NOMO-1 treated with DMSO at 0.1 percent for 48 hours (cell line): Measurements from ENCODE around the gene AREL1.

ENCODE experiments used
- DNase-seq: peaks from one replicate; lab custom pipeline; 2025; ENCODE audit not compliant: unreplicated experiment; lab: John Stamatoyannopoulos, UW

Gene AREL1

DNA sequence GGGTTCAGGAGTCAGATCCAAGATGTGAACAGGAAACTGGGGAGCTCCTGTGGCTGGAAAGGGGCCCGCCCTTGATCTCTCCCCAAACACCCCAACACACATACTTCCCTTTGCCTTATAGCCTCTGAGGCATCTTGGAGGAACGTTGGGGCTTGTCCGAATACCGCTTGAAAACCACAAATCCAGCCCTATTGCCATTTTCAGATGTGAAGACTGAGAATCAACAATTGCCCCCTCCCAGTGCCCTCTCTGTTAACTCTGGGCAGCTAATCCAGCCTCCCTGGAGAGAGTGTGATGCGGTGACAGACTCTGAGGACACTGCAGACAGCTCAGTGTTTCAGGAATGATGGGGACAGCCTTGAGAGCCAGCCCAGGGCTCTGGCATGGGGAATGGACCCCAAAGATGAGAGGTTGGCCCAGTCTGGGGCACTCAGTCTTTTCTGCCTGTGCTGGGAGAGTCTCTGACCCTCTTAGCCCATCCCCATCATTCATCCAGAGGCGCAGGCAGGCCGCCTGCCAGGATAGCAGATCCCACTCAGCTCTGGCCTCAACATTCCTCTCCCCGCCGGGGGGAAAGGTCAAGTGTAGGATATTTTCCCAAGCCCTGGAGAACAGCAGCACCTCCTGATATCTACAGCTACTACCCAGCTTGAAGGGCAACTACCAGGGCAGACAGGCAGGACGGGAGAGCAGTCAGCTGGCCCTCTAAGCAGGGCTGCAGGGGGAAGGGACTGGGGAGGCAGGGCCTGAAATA, 76.3 kb downstream of the AREL1 start:
- DNase-seq = no peak

DNA sequence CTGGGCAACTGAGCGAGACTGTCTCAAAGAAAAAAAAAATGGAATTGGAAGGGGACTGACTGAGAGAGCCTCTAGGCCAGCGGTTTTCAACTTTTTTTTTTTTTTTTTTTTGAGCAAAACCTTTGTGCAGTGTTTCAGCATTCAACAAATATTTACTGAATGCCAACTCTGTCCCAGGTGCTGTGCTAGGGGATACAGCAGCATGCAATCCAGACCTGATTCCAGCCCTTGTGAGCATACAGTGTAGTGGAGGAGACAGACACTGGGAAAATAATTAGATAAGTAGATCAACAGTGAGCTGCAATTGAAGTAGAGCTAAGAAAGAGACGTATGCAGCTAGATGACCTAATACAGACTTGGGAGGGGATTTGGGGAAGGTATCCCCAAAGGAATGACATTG, 77.0 kb downstream of the AREL1 start:
- no peak for DNase-seq

DNA sequence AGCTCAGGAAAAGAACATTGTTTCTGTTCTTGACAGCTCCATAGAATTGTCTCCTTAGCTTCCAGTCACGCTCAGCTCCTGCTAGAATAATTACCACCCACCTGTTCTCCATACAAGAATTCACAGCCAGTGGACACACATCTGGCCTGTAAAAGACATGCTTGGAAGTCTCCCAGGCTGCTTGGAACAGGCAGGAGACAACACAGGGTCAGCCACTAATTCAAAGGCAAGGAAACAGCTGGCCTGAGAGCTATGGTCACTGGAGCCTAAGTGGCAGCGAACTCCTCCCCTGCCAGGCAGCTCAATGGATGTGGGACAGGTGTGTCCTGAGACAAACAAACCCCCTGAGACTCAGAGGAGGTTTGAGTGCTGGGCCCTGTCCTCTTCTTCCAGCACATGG, 77.9 kb downstream of the AREL1 start:
- no peak for DNase-seq

- DNase-seq = no peak
These were observed 78.4 kb downstream of the AREL1 start for GRCh38 chr14:74634481-74634880.

GRCh38 chr14:74630881-74631690, 81.8 kb downstream of the AREL1 start:
- DNase-seq = no peak

GRCh38 chr14:74628418-74628817, 84.5 kb downstream of the AREL1 start:
- no peak for DNase-seq

DNA sequence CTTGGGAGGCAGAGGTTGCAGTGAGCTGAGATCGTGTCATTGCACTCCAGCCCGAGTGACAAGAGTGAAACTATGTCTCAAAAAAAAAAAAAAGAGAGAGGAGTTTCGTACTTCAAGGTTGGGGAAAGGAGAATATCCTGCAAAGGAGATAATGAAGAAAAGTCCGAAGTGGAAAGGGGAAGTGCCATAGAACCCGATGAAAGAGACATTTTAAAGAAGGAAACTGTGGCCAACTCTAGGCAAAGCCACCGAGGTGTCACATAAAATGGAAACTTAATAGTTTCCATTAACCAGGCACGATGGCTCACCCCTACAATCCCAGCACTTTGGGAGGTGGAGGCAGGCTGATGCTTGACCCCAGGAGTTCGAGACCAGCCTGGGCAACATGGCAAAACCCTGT, 85.8 kb downstream of the AREL1 start:
- peak; percentile 86 for DNase-seq

- DNase-seq = no peak
These were observed 90.6 kb downstream of the AREL1 start for GRCh38 chr14:74622257-74622656.

GRCh38 chr14:74621556-74621955, 91.3 kb downstream of the AREL1 start:
- no peak for DNase-seq

DNA sequence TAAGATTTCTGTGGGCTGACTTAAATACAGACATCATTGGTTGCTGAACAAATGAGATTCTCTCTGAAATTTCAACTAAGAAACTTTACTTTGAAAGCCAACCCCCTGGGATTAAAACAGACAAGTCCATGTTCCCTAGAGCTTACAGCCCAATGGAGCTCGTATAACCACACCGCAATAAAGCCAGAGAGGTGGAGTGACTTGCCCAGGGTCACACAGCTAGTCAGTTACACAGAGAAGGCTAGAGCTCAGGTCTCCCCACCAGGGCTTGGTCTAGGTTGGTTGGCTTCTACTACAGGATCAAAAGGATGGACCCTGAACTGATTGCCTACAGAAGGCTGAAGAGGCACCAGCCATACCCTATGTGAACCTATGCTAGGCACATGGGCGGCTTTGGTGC, 92.0 kb downstream of the AREL1 start:
- no peak for DNase-seq

DNA sequence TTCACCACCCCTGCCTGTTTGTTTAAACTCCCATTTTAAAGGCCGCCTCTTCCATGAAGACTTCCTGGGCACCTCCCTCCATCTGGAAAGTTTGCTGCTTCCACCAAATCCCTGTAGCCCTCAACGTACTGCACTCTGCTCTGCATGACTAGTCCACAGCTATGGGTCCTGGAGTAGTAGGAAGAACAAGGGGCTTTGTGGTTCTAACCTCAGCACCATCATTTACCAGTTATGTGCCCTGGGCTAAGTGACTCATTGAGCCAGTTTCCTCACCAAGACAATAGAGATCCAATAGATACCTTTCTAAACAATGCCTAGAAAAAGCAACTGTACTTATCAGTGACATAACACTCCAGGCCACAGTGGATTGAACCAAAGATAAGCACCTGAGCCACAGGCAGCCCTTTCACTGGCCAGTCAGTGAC, 92.4 kb downstream of the AREL1 start:
- DNase-seq = peak; percentile 19

DNA sequence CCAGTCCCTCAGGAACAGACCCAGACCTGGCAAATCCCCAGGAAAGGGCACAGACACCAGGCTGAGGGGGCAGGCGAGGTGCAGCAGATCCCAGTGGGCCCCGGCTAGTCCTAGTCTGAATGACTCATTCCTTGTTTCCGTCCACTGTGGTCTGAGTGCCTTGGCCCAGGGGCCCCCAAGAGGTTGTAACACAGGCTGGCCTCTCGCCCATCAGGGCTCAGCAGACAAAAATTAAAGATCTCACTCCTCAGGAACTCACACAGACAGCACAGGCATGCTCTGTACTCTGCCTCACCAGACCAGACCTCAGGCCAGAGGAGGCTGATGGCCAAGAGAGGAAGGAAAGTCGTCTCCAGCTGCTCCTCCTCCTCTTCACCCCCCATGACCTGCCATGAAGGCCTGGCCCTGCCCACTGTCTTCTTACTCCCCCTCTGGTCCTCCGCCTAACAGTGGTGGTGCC, 93.2 kb downstream of the AREL1 start:
- DNase-seq = peak; percentile 41

- DNase-seq = peak; percentile 95
These were observed 94.6 kb downstream of the AREL1 start for GRCh38 chr14:74618078-74618952.

DNA sequence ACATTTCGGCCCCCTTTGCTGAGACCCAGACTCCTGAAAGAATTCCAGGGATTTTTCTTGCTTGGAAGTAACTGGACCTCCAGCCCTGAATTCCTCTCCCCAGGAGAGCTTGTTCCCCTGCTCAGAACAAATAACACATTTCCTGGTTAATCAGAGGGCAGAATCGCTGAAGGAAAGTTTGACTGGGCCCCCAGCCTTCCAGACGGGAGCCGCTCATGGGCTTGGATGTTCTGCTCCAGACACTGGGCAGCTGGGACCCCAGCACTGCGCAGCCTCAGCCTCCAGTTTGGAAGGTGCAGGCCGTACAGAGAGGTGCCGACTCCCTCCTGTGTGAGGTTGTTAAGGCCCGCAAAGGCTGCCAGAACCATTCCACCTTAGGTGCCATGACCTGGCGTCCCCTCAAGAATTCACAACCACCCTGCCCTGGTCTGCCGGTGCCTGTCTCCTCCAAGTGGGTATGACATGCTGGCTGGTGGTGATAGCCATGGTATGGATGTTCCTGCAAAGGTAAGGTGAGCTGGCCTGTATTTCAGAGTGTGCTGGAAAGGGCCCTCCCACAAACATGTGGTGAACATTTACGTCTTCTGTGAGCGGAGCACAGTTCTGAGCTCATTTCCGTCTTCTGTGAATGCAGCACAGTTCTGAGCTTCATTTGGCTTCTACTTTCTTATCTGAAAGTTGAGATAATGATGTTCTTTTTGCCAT, 95.7 kb downstream of the AREL1 start:
- no peak for DNase-seq

GRCh38 chr14:74616507-74616906, 96.4 kb downstream of the AREL1 start:
- peak; percentile 66 for DNase-seq

- no peak for DNase-seq
These were observed 97.1 kb downstream of the AREL1 start for GRCh38 chr14:74615735-74616134.

GRCh38 chr14:74614508-74615495, 98.1 kb downstream of the AREL1 start:
- DNase-seq = no peak

GRCh38 chr14:74613211-74613914, 99.5 kb downstream of the AREL1 start:
- DNase-seq = no peak
